NB4 (cell line): Measurements from ENCODE around the gene B3GNT7.
"Not testable (repeated sequence)": the region's sequence is repeated elsewhere in the genome, so short reads cannot be mapped to it uniquely, and the experiment has no call there.

Experiments
- DNase-seq: peaks from one replicate; pipeline ENCODE4 v3.0.0; 2010; ENCODE audit warnings: low read depth
- H3K4me3 ChIP-seq: one replicate; pipeline ENCODE4 v1.5.1; 2011; ENCODE audit warnings: mild to moderate bottlenecking, low read depth, low read length, moderate library complexity
- CTCF ChIP-seq: IDR thresholded peaks from one replicate; pipeline ENCODE4 v1.5.1; 2012; ENCODE audit warnings: low read depth, low read length
- MAX ChIP-seq: IDR thresholded peaks from 2 replicates; pipeline ENCODE4 v1.6.1; 2011; ENCODE audit warnings: low read depth, low read length
- MYC ChIP-seq: IDR thresholded peaks from 2 replicates; pipeline ENCODE4 v1.6.1; 2011; ENCODE audit warnings: low read depth, low read length
- POLR2A ChIP-seq: IDR thresholded peaks from 2 replicates; pipeline ENCODE4 v1.6.1; 2011; ENCODE audit warnings: mild to moderate bottlenecking; ENCODE audit not compliant: insufficient read length; ENCODE audit errors: extremely low read depth

B3GNT7 gene

GRCh38 chr2:231429152-231429551 is 33.6 kb downstream of the B3GNT7 start:
- no peak for DNase-seq
- H3K4me3 ChIP-seq: no peak overlapping the region
- no peak for TF ChIP-seq POLR2A
- TF ChIP-seq MAX: no peak
- no peak for TF ChIP-seq MYC
- TF ChIP-seq CTCF: no peak

GRCh38 chr2:231429901-231430300 is 34.4 kb downstream of the B3GNT7 start:
- no peak for TF ChIP-seq POLR2A
- no peak for TF ChIP-seq CTCF
- no peak for TF ChIP-seq MAX
- no peak for TF ChIP-seq MYC
- no peak overlapping the region for H3K4me3 ChIP-seq
- no peak for DNase-seq

- not testable (repeated sequence) for DNase-seq, H3K4me3 ChIP-seq
Observed at GRCh38 chr2:231430437-231430836, 34.9 kb downstream of the B3GNT7 start.

- TF ChIP-seq MYC (no peak), MAX (no peak), POLR2A (no peak), CTCF (no peak)
Observed at GRCh38 chr2:231431606-231432005, 36.1 kb downstream of the B3GNT7 start.

GRCh38 chr2:231433990-231434389 is 38.5 kb downstream of the B3GNT7 start:
- DNase-seq: no peak
- H3K4me3 ChIP-seq: no peak overlapping the region
- no peak for TF ChIP-seq POLR2A
- no peak for TF ChIP-seq MAX
- no peak for TF ChIP-seq CTCF
- TF ChIP-seq MYC: no peak

More at GRCh38 chr2:231431606-231432005, 36.1 kb downstream of the B3GNT7 start:
- no peak for DNase-seq
- no peak overlapping the region for H3K4me3 ChIP-seq

DNA sequence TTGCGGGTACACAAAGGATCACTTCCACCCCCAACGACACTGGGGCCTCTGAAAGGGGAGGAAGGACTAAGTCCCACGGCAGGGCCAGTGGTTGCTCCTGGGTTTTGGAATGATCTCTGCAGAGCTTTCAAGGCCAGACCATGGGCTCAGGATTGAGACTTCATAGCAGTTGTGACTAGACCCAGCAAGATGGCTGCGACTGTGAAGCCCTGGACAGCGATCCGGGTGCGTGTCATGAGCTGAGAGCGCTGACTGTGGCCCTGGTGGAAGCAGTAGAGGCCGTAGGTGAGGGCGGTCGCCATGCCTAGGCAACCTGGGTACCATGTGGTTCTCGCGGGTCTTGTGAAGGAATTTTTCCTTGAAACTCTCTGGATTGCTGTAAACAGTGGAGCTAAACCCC is 41.4 kb downstream of the B3GNT7 start:
- TF ChIP-seq MAX (no peak), POLR2A (no peak), MYC (no peak), CTCF (no peak)
- DNase-seq: no peak
- no peak overlapping the region for H3K4me3 ChIP-seq
